ENCODE results near the gene SLC25A21. TPM values are rescaled to one million over a fixed set of nuclear protein-coding genes. Genes with fewer than 3 reads are reported as not detected.

SLC25A21 gene
- total RNA-seq, 1 experiment from 2014 or later: 7.1 TPM

DNA sequence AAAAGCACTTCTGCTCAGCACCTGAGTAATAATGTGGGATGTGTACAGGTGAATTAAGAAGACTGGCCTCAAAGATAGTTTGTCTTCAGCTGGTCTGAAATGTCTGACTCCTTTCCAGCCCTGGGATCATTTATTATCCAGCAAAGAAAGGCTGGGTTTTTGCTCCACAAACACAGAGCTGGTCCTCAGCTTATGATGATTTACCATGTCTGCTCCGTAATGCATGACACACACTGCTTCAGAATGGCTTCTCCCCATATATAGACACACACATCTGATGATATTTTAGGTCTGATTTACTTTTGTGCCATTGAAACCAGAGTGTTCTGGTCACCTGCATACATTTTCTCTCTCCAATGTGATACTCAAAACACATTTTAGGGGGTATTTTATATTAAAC is 225.0 kb downstream of the SLC25A21 start:
- no peak overlapping the region for H2BK12ac ChIP-seq (ENCODE audit: insufficient read length, low read depth, low read length)
- H3K27me3 ChIP-seq (ENCODE audit: insufficient read depth, low read length): no peaks in the 10 kb centered on the region
- no peaks in the 10 kb centered on the region for H3K23me2 ChIP-seq (ENCODE audit: insufficient read length, low read depth, low read length, poor library complexity, severe bottlenecking)
- no peak overlapping the region for H2BK15ac ChIP-seq (ENCODE audit: low read depth, low read length)
- WGBS (ENCODE audit: extremely low coverage, insufficient read length, low lambda C conversion rate): no CpG with 5 or more reads among the region's 1 CpG
- no peak overlapping the region for H3K14ac ChIP-seq (ENCODE audit: insufficient read depth, low read length)
- no peaks in the 10 kb centered on the region for H3K9me3 ChIP-seq (ENCODE audit: control insufficient read depth, low read depth, low read length)
- H3K9ac ChIP-seq (ENCODE audit: extremely low read depth, insufficient read length, low read length): no peak overlapping the region
- H3K79me2 ChIP-seq (ENCODE audit: insufficient read depth, low read length): no peaks in the 10 kb centered on the region
- H2AK5ac ChIP-seq (ENCODE audit: insufficient read length, low read length): no peak overlapping the region
- no peak overlapping the region for H2BK20ac ChIP-seq (ENCODE audit: low read depth, low read length, poor library complexity, severe bottlenecking)
- no peaks in the 10 kb centered on the region for H3K9me3 Mint-ChIP-seq
- H3K36me3 Mint-ChIP-seq (ENCODE audit: insufficient read depth in 1 of 3, low read depth in 3 of 3): no peaks in the 10 kb centered on the region
- H3K56ac ChIP-seq (ENCODE audit: insufficient read length, low read depth, low read length): no peak overlapping the region
- H2AFZ ChIP-seq (ENCODE audit: low read length): no peak overlapping the region
- no peak overlapping the region for H3K27ac ChIP-seq (ENCODE audit: insufficient read length, low read depth, low read length)
- no peak overlapping the region for H3K27ac Mint-ChIP-seq
- H3K18ac ChIP-seq (ENCODE audit: insufficient read length, low read depth, low read length): no peak overlapping the region
- H3K4ac ChIP-seq (ENCODE audit: low read depth, low read length): no peak overlapping the region
- H4K20me1 ChIP-seq (ENCODE audit: control insufficient read depth, insufficient read depth, insufficient read length): no peaks in the 10 kb centered on the region
- no peak overlapping the region for H4K8ac ChIP-seq (replicated peaks; ENCODE audit: insufficient read length, low read depth, low read length)
- H3K79me1 ChIP-seq (ENCODE audit: insufficient read depth, low read depth, low read length, poor library complexity, severe bottlenecking): no peaks in the 10 kb centered on the region
- H3K4me1 ChIP-seq (ENCODE audit: insufficient read depth, low read length): peaks cover 3% of the 10 kb centered on the region; the same call in 1 of the 2 replicates
- TF ChIP-seq, protein P1, sequence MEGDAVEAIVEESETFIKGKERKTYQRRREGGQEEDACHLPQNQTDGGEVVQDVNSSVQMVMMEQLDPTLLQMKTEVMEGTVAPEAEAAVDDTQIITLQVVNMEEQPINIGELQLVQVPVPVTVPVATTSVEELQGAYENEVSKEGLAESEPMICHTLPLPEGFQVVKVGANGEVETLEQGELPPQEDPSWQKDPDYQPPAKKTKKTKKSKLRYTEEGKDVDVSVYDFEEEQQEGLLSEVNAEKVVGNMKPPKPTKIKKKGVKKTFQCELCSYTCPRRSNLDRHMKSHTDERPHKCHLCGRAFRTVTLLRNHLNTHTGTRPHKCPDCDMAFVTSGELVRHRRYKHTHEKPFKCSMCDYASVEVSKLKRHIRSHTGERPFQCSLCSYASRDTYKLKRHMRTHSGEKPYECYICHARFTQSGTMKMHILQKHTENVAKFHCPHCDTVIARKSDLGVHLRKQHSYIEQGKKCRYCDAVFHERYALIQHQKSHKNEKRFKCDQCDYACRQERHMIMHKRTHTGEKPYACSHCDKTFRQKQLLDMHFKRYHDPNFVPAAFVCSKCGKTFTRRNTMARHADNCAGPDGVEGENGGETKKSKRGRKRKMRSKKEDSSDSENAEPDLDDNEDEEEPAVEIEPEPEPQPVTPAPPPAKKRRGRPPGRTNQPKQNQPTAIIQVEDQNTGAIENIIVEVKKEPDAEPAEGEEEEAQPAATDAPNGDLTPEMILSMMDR (conservative IDR thresholded peaks at IDR 0.05): no peak
- H3K4me1 Mint-ChIP-seq: peaks cover 5 to 6% of the 10 kb centered on the region in 2 experiments
- H3T11ph ChIP-seq (ENCODE audit: low read length): no peak overlapping the region
- no peak overlapping the region for H3K23ac ChIP-seq (ENCODE audit: insufficient read length, low read depth, low read length)
- H3K4me3 Mint-ChIP-seq: no peak overlapping the region
- no peak overlapping the region for H4K5ac ChIP-seq (ENCODE audit: insufficient read length, low read depth, low read length)
- H4K91ac ChIP-seq (ENCODE audit: insufficient read length, low read depth, low read length): no peak overlapping the region
- no peak overlapping the region for H3K4me2 ChIP-seq (ENCODE audit: insufficient read depth, insufficient read length, low read length)
- no peak overlapping the region for H2BK120ac ChIP-seq (ENCODE audit: low read depth, low read length, poor library complexity, severe bottlenecking)
- peaks cover 2% of the 10 kb centered on the region for H3K27me3 Mint-ChIP-seq (ENCODE audit: low read depth)
- no peak overlapping the region for H2BK5ac ChIP-seq (ENCODE audit: insufficient read length, low read length)
- no peak for DNase-seq

All from H9 (cell line).